HCT116 (cell line): ENCODE measurements around the gene MYH13. TPM values are rescaled to one million over a fixed set of nuclear protein-coding genes. Genes with fewer than 3 reads are reported as not detected.

ENCODE experiments used
- ATAC-seq: fragments of 200-7000 bp; cut with Tn5 transposase; 2 replicates; pipeline ENCODE4 v1.9.1; 2020; ENCODE audit warnings: mild to moderate bottlenecking, moderate library complexity
- BruUV-seq: library from RNA; stranded (reverse); fragments of 400-500 nt; replicated peaks from 2 replicates; lab custom pipeline; 2021; lab: Mats Ljungman, UMichigan
- CTCF ChIA-PET: fragments of 300-600 bp; sonication (Branson Sonifier 250); formaldehyde crosslinking; loops from one replicate; lab custom pipeline; 2021; ENCODE audit warnings: antibody characterized with exemption; lab: Charles Lee
- POLR2A ChIA-PET: fragments of 300-600, 350-600 bp; sonication (Branson Sonifier 250); formaldehyde crosslinking; loops from one replicate; lab custom pipeline; 2021; ENCODE audit warnings: antibody characterized with exemption; lab: Charles Lee
- RAD21 ChIA-PET, 2 experiments: fragments of 300-600 bp; sonication (Branson Sonifier 250); formaldehyde crosslinking; loops; one replicate each; lab custom pipeline; 2023; ENCODE audit warnings: low total read pairs in 2 of 2; ENCODE audit not compliant: uncharacterized antibody in 2 of 2, unreplicated experiment in 2 of 2, low non-redundant PET in 1 of 2; lab: Charles Lee
- DNase-seq: peaks from one replicate; pipeline ENCODE4 v3.0.0-alpha.2; 2010; ENCODE audit warnings: low read depth, low spot score
- H2AFZ ChIP-seq: fragments of 200-600 bp; shearing (Covaris generic), sonication (generic); 2 replicates; pipeline ENCODE4 v1.6.1; 2017; ENCODE audit warnings: low read depth, mixed run types, mixed read lengths, antibody characterized with exemption, low read length; ENCODE audit not compliant: poor library complexity, severe bottlenecking
- H3K27ac ChIP-seq: 2 replicates; pipeline ENCODE4 v1.5.1; 2012; ENCODE audit warnings: low read depth, low read length
- H3K27me3 ChIP-seq: fragments of 200-600 bp; sonication (generic); 2 replicates; pipeline ENCODE4 v1.6.1; 2016; ENCODE audit warnings: mixed run types, low read length, mixed read lengths; ENCODE audit not compliant: insufficient read depth
- H3K36me3 ChIP-seq, 2 experiments: fragments of 200-500 bp in 1 of 2; fragments of 200-600 bp in 1 of 2; sonication (Bioruptor generic) in 1 of 2; sonication (generic) in 1 of 2; 2 replicates each; pipeline versions ENCODE4 v1.5.1 to v1.6.1; 2014 to 2016; ENCODE audit warnings: low read length in 2 of 2, inconsistent platforms in 1 of 2, mixed read lengths in 1 of 2, mixed run types in 1 of 2; ENCODE audit not compliant: insufficient read depth in 2 of 2, control insufficient read depth in 1 of 2
- H3K4me1 ChIP-seq, 2 experiments: fragments of 200-600 bp in 1 of 2; sonication (generic) in 1 of 2; 2 replicates each; pipeline versions ENCODE4 v1.5.1 to v1.6.1; 2012 to 2017; ENCODE audit warnings: low read length in 2 of 2, inconsistent platforms in 1 of 2, mild to moderate bottlenecking in 1 of 2, mixed read lengths in 1 of 2, mixed run types in 1 of 2, moderate library complexity in 1 of 2; ENCODE audit not compliant: insufficient read depth in 2 of 2, control insufficient read depth in 1 of 2
- H3K4me2 ChIP-seq: fragments of 200-600 bp; sonication (generic); 2 replicates; pipeline ENCODE4 v1.6.1; 2017; ENCODE audit warnings: mixed run types, low read length, mixed read lengths
- H3K4me3 ChIP-seq, 2 experiments: fragments of 200-600 bp in 1 of 2; sonication (generic) in 1 of 2; replicated peaks in 1 of 2; 2 replicates each; pipeline ENCODE4 v1.5.1; 2011 to 2016; ENCODE audit warnings: low read length in 2 of 2, control low read depth in 1 of 2, low read depth in 1 of 2, mild to moderate bottlenecking in 1 of 2, mixed read lengths in 1 of 2, mixed run types in 1 of 2
- H3K79me2 ChIP-seq: fragments of 200-600 bp; sonication (generic); 2 replicates; pipeline ENCODE4 v1.6.1; 2017; ENCODE audit warnings: mild to moderate bottlenecking, mixed run types, low read length, moderate library complexity, mixed read lengths; ENCODE audit not compliant: insufficient read depth
- H3K9ac ChIP-seq: fragments of 200-600 bp; sonication (generic); 2 replicates; pipeline ENCODE4 v1.6.1; 2016; ENCODE audit warnings: low read length, mixed read lengths
- H3K9me2 ChIP-seq: fragments of 200-600 bp; sonication (generic), shearing (Covaris generic); 2 replicates; pipeline ENCODE4 v1.6.1; 2017; ENCODE audit warnings: mixed run types, mild to moderate bottlenecking, moderate library complexity; ENCODE audit not compliant: insufficient read depth
- H3K9me3 ChIP-seq, 2 experiments: fragments of 200-500 bp in 1 of 2; fragments of 200-600 bp in 1 of 2; sonication (Bioruptor generic) in 1 of 2; sonication (generic) in 1 of 2; 2 replicates each; pipeline ENCODE4 v1.6.1; 2014 to 2017; ENCODE audit warnings: low read length in 2 of 2, mixed read lengths in 2 of 2, inconsistent platforms in 1 of 2, low read depth in 1 of 2, mild to moderate bottlenecking in 1 of 2, mixed run types in 1 of 2, moderate library complexity in 1 of 2; ENCODE audit not compliant: control insufficient read depth in 1 of 2, insufficient read depth in 1 of 2
- H4K20me1 ChIP-seq: fragments of 200-600 bp; sonication (generic), shearing (Covaris generic); 2 replicates; pipeline ENCODE4 v1.6.1; 2017; ENCODE audit warnings: mixed run types, mild to moderate bottlenecking, moderate library complexity; ENCODE audit not compliant: insufficient read depth
- CEBPB ChIP-seq: IDR thresholded peaks from 2 replicates; pipeline ENCODE4 v1.6.1; 2012; ENCODE audit warnings: low read depth
- FOSL1 ChIP-seq: IDR thresholded peaks from 2 replicates; pipeline ENCODE4 v1.6.1; 2012; ENCODE audit warnings: low read depth
- POLR2AphosphoS5 ChIP-seq: IDR thresholded peaks from 2 replicates; pipeline ENCODE4 v1.6.1; 2011; ENCODE audit warnings: mild to moderate bottlenecking, low read depth, low read length, moderate library complexity
- YY1 ChIP-seq: IDR thresholded peaks from 2 replicates; pipeline ENCODE4 v1.6.1; 2011; ENCODE audit warnings: low read length, low read depth, moderate library complexity, mild to moderate bottlenecking; ENCODE audit not compliant: insufficient replicate concordance; ENCODE audit errors: extremely low read depth
- ZNF274 ChIP-seq: fragments of 200-500 bp; sonication (Bioruptor generic); IDR thresholded peaks from 2 replicates; pipeline ENCODE4 v1.6.1; 2014; ENCODE audit warnings: mild to moderate bottlenecking, low read depth, low read length, inconsistent platforms
- intact Hi-C: fragments of 100-400 bp; cut with micrococcal nuclease; formaldehyde crosslinking; loops from 2 replicates; pipeline ENCODE4 v1.10.0; 2022
- total RNA-seq: library from RNA; stranded (reverse); gene quantifications from one replicate; pipeline ENCODE4 v1.2.1, GENCODE V29; 2021; ENCODE audit not compliant: unreplicated experiment
- TF ChIP-seq, protein P1 (sequence below): IDR thresholded peaks from 2 replicates; pipeline ENCODE4 v1.6.1; 2012
- TF ChIP-seq, protein P2 (sequence below): IDR thresholded peaks from 2 replicates; pipeline ENCODE4 v1.6.1; 2011; ENCODE audit warnings: mild to moderate bottlenecking, low read length, moderate library complexity; ENCODE audit not compliant: insufficient replicate concordance; ENCODE audit errors: extremely low read depth
- TF ChIP-seq, protein P3 (sequence below): IDR thresholded peaks from 2 replicates; pipeline ENCODE4 v1.6.1; 2012; ENCODE audit warnings: low read depth

MYH13 gene
- total RNA-seq, 1 experiment from 2014 or later: not detected

DNA sequence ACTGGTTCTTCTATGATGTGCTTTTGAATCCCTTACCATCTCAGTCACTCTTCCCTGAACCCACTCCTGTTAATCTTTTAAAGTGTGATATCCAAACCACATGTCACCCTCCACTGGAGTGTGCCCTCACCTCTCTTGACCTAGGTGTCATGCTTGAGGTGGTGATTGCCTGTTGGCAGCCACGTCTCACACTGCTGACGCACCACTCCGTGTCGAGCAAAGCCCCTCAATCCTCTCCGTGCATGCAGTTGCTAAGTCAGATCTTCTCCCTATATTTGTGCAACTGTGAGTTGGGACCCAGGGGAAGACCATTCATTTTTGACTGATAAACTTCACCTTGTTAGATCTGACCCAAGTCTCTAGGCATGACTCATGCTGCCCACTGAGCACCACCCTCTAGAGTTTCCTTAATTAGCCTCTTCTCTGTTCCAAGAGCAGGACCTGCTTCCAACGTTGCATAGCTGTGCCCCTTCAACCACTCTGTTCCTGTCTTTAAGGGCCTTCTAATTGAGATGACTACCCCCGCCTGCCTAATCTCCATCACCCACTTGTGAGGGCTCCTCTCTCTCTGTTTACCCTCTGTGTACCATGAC lies 2.7 kb downstream of the MYH13 start:
- Histone ChIP-seq H3K9ac (no peak overlapping the region), H4K20me1 (no peaks in the 10 kb centered on the region), H3K27me3 (peaks cover 4% of the 10 kb centered on the region; the same call in 1 of the 2 replicates), H3K4me2 (peak overlapping the region; percentile 13; the same call in 1 of the 2 replicates), H3K36me3 (no peaks in the 10 kb centered on the region), H2AFZ (no peak overlapping the region), H3K4me3 (no peak overlapping the region), H3K27ac (no peak overlapping the region), H3K79me2 (no peaks in the 10 kb centered on the region), H3K9me3 (no peaks in the 10 kb centered on the region), H3K4me1 (peaks cover 4 to 14% of the 10 kb centered on the region in 2 experiments; a peak in 3 of 4 replicates), H3K9me2 (no peaks in the 10 kb centered on the region)
- POLR2A ChIA-PET: no interaction called here
- ATAC-seq (no peak; the same call in 1 of the 2 replicates), DNase-seq (no peak)
- RAD21 ChIA-PET: no interaction called here
- intact Hi-C loops: no loop called here
- CTCF ChIA-PET: no interaction called here
- no peak for TF ChIP-seq YY1
- TF ChIP-seq, protein P1, sequence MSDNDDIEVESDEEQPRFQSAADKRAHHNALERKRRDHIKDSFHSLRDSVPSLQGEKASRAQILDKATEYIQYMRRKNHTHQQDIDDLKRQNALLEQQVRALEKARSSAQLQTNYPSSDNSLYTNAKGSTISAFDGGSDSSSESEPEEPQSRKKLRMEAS: no peak
- TF ChIP-seq FOSL1: no peak
- TF ChIP-seq, protein P2, sequence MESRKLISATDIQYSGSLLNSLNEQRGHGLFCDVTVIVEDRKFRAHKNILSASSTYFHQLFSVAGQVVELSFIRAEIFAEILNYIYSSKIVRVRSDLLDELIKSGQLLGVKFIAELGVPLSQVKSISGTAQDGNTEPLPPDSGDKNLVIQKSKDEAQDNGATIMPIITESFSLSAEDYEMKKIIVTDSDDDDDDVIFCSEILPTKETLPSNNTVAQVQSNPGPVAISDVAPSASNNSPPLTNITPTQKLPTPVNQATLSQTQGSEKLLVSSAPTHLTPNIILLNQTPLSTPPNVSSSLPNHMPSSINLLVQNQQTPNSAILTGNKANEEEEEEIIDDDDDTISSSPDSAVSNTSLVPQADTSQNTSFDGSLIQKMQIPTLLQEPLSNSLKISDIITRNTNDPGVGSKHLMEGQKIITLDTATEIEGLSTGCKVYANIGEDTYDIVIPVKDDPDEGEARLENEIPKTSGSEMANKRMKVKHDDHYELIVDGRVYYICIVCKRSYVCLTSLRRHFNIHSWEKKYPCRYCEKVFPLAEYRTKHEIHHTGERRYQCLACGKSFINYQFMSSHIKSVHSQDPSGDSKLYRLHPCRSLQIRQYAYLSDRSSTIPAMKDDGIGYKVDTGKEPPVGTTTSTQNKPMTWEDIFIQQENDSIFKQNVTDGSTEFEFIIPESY: no peak
- TF ChIP-seq ZNF274: no peak
- TF ChIP-seq, protein P3, sequence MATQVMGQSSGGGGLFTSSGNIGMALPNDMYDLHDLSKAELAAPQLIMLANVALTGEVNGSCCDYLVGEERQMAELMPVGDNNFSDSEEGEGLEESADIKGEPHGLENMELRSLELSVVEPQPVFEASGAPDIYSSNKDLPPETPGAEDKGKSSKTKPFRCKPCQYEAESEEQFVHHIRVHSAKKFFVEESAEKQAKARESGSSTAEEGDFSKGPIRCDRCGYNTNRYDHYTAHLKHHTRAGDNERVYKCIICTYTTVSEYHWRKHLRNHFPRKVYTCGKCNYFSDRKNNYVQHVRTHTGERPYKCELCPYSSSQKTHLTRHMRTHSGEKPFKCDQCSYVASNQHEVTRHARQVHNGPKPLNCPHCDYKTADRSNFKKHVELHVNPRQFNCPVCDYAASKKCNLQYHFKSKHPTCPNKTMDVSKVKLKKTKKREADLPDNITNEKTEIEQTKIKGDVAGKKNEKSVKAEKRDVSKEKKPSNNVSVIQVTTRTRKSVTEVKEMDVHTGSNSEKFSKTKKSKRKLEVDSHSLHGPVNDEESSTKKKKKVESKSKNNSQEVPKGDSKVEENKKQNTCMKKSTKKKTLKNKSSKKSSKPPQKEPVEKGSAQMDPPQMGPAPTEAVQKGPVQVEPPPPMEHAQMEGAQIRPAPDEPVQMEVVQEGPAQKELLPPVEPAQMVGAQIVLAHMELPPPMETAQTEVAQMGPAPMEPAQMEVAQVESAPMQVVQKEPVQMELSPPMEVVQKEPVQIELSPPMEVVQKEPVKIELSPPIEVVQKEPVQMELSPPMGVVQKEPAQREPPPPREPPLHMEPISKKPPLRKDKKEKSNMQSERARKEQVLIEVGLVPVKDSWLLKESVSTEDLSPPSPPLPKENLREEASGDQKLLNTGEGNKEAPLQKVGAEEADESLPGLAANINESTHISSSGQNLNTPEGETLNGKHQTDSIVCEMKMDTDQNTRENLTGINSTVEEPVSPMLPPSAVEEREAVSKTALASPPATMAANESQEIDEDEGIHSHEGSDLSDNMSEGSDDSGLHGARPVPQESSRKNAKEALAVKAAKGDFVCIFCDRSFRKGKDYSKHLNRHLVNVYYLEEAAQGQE: no peak
- no peak for TF ChIP-seq POLR2AphosphoS5
- no peak for TF ChIP-seq CEBPB
- BruUV-seq: no TSS peak
